SK-N-SH (cell line): Measurements from ENCODE around the gene MGLL. TPM values are rescaled to one million over a fixed set of nuclear protein-coding genes. Genes with fewer than 3 reads are reported as not detected.
A peak's percentile ranks its signal among the peaks of the same experiment; 100 is the strongest.

Experiments
- CTCF ChIA-PET: fragments of 300-600, 350-600 bp; formaldehyde crosslinking; extraction: SDS; loops from one replicate; lab custom pipeline; 2021; lab: Yijun Ruan, JAX
- POLR2A ChIA-PET: fragments of 350-600 bp; sonication (Branson Sonifier 250); formaldehyde crosslinking; extraction: SDS; loops from one replicate; lab custom pipeline; 2020; ENCODE audit warnings: antibody characterized with exemption, inconsistent platforms; lab: Yijun Ruan, JAX
- DNase-seq: peaks from one replicate; pipeline ENCODE4 v3.0.0; 2012
- H2AFZ ChIP-seq: fragments of 200-600 bp; sonication (generic); 2 replicates; pipeline ENCODE4 v1.8.1; 2016; ENCODE audit warnings: antibody characterized with exemption, mild to moderate bottlenecking, low read depth
- H3F3A ChIP-seq: fragments of 200-600 bp; sonication (generic); replicated peaks from 2 replicates; pipeline ENCODE3; 2016; ENCODE audit warnings: antibody characterized with exemption, mild to moderate bottlenecking; ENCODE audit not compliant: insufficient read depth
- H3K27ac ChIP-seq, 2 experiments: fragments of 200-500 bp in 1 of 2; fragments of 200-600 bp in 1 of 2; sonication (Bioruptor generic) in 1 of 2; sonication (generic), shearing (Covaris generic) in 1 of 2; 2 replicates each; pipeline versions ENCODE4 v1.5.1 to v1.6.1; 2014 to 2016; ENCODE audit warnings: low read depth in 2 of 2, inconsistent platforms in 1 of 2, low read length in 1 of 2, mild to moderate bottlenecking in 1 of 2, mixed read lengths in 1 of 2
- H3K27me3 ChIP-seq: fragments of 200-600 bp; sonication (generic), shearing (Covaris generic); 2 replicates; pipeline ENCODE4 v1.6.1; 2016; ENCODE audit warnings: mixed run types; ENCODE audit not compliant: insufficient read depth
- H3K36me3 ChIP-seq, 2 experiments: fragments of 200-500 bp in 1 of 2; fragments of 200-600 bp in 1 of 2; sonication (Bioruptor generic) in 1 of 2; sonication (generic) in 1 of 2; replicated peaks in 1 of 2; 2 replicates each; pipeline versions ENCODE3 to v1.5.1; 2014 to 2016; ENCODE audit warnings: low read length in 1 of 2, mild to moderate bottlenecking in 1 of 2; ENCODE audit not compliant: insufficient read depth in 2 of 2, control insufficient read depth in 1 of 2
- H3K4me1 ChIP-seq, 2 experiments: fragments of 200-500 bp in 1 of 2; fragments of 200-600 bp in 1 of 2; sonication (Bioruptor generic) in 1 of 2; sonication (generic), shearing (Covaris generic) in 1 of 2; 2 replicates each; pipeline versions ENCODE4 v1.5.1 to v1.6.1; 2014 to 2016; ENCODE audit warnings: low read depth in 1 of 2, low read length in 1 of 2, mixed run types in 1 of 2; ENCODE audit not compliant: insufficient read depth in 2 of 2, control insufficient read depth in 1 of 2
- H3K4me2 ChIP-seq: fragments of 200-600 bp; sonication (generic), shearing (Covaris generic); 2 replicates; pipeline ENCODE4 v1.6.1; 2017; ENCODE audit warnings: mixed run types
- H3K4me3 ChIP-seq, 2 experiments: fragments of 200-500 bp in 1 of 2; fragments of 200-600 bp in 1 of 2; sonication (Bioruptor generic) in 1 of 2; sonication (generic), shearing (Covaris generic) in 1 of 2; 2 replicates each; pipeline versions ENCODE4 v1.5.1 to v1.8.1; 2014 to 2016; ENCODE audit warnings: low read depth in 2 of 2, inconsistent platforms in 1 of 2, low read length in 1 of 2, mild to moderate bottlenecking in 1 of 2, mixed read lengths in 1 of 2, moderate library complexity in 1 of 2
- H3K79me2 ChIP-seq: fragments of 200-600 bp; sonication (generic); 2 replicates; pipeline ENCODE4 v1.8.1; 2017; ENCODE audit warnings: mild to moderate bottlenecking; ENCODE audit not compliant: insufficient read depth
- H3K9ac ChIP-seq: fragments of 200-600 bp; sonication (generic); 2 replicates; pipeline ENCODE4 v1.6.1; 2017; ENCODE audit warnings: mixed run types
- H3K9me2 ChIP-seq: fragments of 200-600 bp; sonication (generic); 2 replicates; pipeline ENCODE4 v1.6.1; 2017; ENCODE audit warnings: mixed run types
- H3K9me3 ChIP-seq: fragments of 200-600 bp; sonication (generic); 2 replicates; pipeline ENCODE4 v1.6.1; 2017; ENCODE audit warnings: mixed run types, mild to moderate bottlenecking, moderate library complexity
- H4K20me1 ChIP-seq: fragments of 200-600 bp; sonication (generic); 2 replicates; pipeline ENCODE4 v1.6.1; 2017; ENCODE audit warnings: mild to moderate bottlenecking, mixed run types; ENCODE audit not compliant: insufficient read depth
- JUND ChIP-seq: IDR thresholded peaks from 2 replicates; pipeline ENCODE4 v1.4.0; 2012
- NFIC ChIP-seq: IDR thresholded peaks from 2 replicates; pipeline ENCODE4 v1.4.0; 2012; ENCODE audit warnings: borderline replicate concordance
- NRF1 ChIP-seq: IDR thresholded peaks from 2 replicates; pipeline ENCODE4 v1.6.1; 2012; ENCODE audit warnings: low read depth, mild to moderate bottlenecking, low read length
- POLR2AphosphoS5 ChIP-seq: IDR thresholded peaks from 2 replicates; pipeline ENCODE4 v1.6.1; 2012; ENCODE audit warnings: low read depth, low read length
- RXRA ChIP-seq: IDR thresholded peaks from 2 replicates; pipeline ENCODE4 v1.4.0; 2012; ENCODE audit warnings: low read depth, mild to moderate bottlenecking, borderline replicate concordance
- TAF1 ChIP-seq: IDR thresholded peaks from 2 replicates; pipeline ENCODE4 v1.6.1; 2012; ENCODE audit warnings: low read depth, mild to moderate bottlenecking, low read length, moderate library complexity, borderline replicate concordance
- TCF12 ChIP-seq: IDR thresholded peaks from 2 replicates; pipeline ENCODE4 v1.4.0; 2012
- TEAD4 ChIP-seq: IDR thresholded peaks from 2 replicates; pipeline ENCODE4 v1.4.0; 2012; ENCODE audit warnings: mild to moderate bottlenecking, borderline replicate concordance; ENCODE audit not compliant: insufficient read depth
- YY1 ChIP-seq: IDR thresholded peaks from 2 replicates; pipeline ENCODE4 v1.4.0; 2012; ENCODE audit warnings: low read depth, mild to moderate bottlenecking
- WGBS: methylation state at CpG from one replicate; pipeline ENCODE4 v1.1.6; 2017; ENCODE audit warnings: low lambda C conversion rate; 5-methylcytosine and 5-hydroxymethylcytosine counted together
- polyA plus RNA-seq, 3 experiments: library from polyadenylated mRNA; depleted of rRNA; stranded (reverse); fragments of >200 nt; gene quantifications; 2 replicates each; pipeline ENCODE4 v1.2.3, GENCODE V29; 2012
- TF ChIP-seq, protein P1 (sequence below): IDR thresholded peaks from 2 replicates; pipeline ENCODE4 v1.6.1; 2012; ENCODE audit warnings: mild to moderate bottlenecking, low read depth, low read length, moderate library complexity
- TF ChIP-seq, protein P2 (sequence below): IDR thresholded peaks from 2 replicates; pipeline ENCODE4 v1.4.0; 2012; ENCODE audit warnings: low read depth, borderline replicate concordance
- TF ChIP-seq, protein P3 (sequence below): fragments of 150-350 bp; IDR thresholded peaks from 2 replicates; pipeline ENCODE4 v1.6.1; 2017; ENCODE audit warnings: antibody characterized with exemption, low read length, low read depth, borderline replicate concordance
- TF ChIP-seq, protein P4 (sequence below): fragments of 150-350 bp; IDR thresholded peaks from 2 replicates; pipeline ENCODE4 v1.6.1; 2016; ENCODE audit warnings: mild to moderate bottlenecking, low read depth, low read length
- TF ChIP-seq, protein P5 (sequence below): IDR thresholded peaks from 2 replicates; pipeline ENCODE4 v1.4.0; 2012; ENCODE audit warnings: low read depth, borderline replicate concordance
- TF ChIP-seq, protein P6 (sequence below): IDR thresholded peaks from 2 replicates; pipeline ENCODE4 v1.4.0; 2012; ENCODE audit warnings: low read depth

MGLL gene
- polyA plus RNA-seq, 1 of the 3 experiments (the other 2 are of a cell fraction): 2.2 TPM

DNA sequence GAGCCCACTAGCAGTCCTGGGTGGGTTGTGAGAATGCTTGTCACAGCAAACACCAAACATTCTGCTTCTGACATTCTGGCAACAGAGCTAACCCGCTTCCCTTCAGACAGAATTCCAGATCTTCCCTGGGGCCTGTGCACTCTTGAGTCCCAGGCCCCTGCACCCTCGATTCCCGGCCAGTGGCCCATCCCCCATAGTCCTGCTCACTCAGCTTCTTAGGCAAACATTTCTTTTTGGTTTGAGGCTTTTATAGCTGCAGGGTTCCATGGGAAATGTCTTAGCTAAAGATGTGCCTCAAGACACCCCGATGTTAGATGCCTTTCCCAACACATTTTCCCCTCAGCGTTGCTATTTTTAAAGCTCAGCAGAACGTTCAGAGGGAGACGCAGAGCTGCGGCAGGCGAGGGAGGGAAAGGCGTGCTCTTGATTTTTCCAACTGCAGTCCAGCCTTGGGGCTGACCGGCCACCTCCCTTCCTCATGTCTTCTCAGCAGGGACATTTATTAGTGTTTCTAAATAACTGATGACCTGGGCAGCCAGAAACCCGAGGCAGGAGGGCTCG lies 114.4 kb downstream of the MGLL start (continued):
- TF ChIP-seq, protein P1, sequence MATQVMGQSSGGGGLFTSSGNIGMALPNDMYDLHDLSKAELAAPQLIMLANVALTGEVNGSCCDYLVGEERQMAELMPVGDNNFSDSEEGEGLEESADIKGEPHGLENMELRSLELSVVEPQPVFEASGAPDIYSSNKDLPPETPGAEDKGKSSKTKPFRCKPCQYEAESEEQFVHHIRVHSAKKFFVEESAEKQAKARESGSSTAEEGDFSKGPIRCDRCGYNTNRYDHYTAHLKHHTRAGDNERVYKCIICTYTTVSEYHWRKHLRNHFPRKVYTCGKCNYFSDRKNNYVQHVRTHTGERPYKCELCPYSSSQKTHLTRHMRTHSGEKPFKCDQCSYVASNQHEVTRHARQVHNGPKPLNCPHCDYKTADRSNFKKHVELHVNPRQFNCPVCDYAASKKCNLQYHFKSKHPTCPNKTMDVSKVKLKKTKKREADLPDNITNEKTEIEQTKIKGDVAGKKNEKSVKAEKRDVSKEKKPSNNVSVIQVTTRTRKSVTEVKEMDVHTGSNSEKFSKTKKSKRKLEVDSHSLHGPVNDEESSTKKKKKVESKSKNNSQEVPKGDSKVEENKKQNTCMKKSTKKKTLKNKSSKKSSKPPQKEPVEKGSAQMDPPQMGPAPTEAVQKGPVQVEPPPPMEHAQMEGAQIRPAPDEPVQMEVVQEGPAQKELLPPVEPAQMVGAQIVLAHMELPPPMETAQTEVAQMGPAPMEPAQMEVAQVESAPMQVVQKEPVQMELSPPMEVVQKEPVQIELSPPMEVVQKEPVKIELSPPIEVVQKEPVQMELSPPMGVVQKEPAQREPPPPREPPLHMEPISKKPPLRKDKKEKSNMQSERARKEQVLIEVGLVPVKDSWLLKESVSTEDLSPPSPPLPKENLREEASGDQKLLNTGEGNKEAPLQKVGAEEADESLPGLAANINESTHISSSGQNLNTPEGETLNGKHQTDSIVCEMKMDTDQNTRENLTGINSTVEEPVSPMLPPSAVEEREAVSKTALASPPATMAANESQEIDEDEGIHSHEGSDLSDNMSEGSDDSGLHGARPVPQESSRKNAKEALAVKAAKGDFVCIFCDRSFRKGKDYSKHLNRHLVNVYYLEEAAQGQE: no peak
- TF ChIP-seq, protein P2, sequence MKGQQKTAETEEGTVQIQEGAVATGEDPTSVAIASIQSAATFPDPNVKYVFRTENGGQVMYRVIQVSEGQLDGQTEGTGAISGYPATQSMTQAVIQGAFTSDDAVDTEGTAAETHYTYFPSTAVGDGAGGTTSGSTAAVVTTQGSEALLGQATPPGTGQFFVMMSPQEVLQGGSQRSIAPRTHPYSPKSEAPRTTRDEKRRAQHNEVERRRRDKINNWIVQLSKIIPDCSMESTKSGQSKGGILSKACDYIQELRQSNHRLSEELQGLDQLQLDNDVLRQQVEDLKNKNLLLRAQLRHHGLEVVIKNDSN: no peak
- TF ChIP-seq POLR2AphosphoS5: no peak
- TF ChIP-seq, protein P3, sequence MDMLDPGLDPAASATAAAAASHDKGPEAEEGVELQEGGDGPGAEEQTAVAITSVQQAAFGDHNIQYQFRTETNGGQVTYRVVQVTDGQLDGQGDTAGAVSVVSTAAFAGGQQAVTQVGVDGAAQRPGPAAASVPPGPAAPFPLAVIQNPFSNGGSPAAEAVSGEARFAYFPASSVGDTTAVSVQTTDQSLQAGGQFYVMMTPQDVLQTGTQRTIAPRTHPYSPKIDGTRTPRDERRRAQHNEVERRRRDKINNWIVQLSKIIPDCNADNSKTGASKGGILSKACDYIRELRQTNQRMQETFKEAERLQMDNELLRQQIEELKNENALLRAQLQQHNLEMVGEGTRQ: no peak
- no peak for TF ChIP-seq TAF1
- TF ChIP-seq, protein P4, sequence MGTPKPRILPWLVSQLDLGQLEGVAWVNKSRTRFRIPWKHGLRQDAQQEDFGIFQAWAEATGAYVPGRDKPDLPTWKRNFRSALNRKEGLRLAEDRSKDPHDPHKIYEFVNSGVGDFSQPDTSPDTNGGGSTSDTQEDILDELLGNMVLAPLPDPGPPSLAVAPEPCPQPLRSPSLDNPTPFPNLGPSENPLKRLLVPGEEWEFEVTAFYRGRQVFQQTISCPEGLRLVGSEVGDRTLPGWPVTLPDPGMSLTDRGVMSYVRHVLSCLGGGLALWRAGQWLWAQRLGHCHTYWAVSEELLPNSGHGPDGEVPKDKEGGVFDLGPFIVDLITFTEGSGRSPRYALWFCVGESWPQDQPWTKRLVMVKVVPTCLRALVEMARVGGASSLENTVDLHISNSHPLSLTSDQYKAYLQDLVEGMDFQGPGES: no peak
- TF ChIP-seq, all 33 proteins: peak for 0

DNA sequence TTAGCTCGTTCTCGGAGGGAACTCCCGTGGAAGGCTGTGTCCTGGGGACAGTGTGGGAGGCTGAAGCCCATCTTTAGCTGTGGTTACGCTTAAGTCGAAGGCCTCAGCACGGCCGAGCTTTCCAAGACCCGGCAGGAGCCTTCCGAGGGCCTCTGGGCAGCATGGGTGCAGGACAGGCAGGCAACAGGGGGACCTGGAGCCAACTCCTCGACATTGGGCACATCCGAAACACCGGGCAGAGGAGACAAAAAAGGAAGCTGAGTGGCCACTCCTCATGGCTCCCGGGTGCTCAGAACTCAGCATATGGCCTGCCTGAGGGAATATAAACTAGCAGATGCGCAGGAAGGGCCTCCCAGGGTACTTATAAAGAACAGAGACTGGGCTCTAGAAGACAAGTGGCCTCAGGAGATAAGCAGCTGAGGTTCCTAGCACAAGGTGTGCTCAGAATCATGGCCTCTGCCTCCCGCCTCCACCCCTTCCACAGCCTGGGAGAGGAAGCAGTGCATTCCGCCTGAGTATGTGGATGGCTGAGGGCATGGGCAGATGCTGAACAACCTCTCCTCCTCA lies 115.4 kb downstream of the MGLL start:
- no peaks in the 10 kb centered on the region for H3K9me3 ChIP-seq
- no peaks in the 10 kb centered on the region for H4K20me1 ChIP-seq
- H3K27ac ChIP-seq: peak overlapping the region in 1 of 2 experiments; percentile 60; a peak in 1 of 4 replicates
- no peak overlapping the region for H2AFZ ChIP-seq
- no peak for DNase-seq
- H3K9ac ChIP-seq: no peak overlapping the region
- TF ChIP-seq, protein P2: no peak
- no peak for TF ChIP-seq TAF1
- TF ChIP-seq TEAD4: no peak
- no peak for TF ChIP-seq POLR2AphosphoS5
- TF ChIP-seq NRF1: no peak
- TF ChIP-seq JUND: no peak
- TF ChIP-seq, protein P5, sequence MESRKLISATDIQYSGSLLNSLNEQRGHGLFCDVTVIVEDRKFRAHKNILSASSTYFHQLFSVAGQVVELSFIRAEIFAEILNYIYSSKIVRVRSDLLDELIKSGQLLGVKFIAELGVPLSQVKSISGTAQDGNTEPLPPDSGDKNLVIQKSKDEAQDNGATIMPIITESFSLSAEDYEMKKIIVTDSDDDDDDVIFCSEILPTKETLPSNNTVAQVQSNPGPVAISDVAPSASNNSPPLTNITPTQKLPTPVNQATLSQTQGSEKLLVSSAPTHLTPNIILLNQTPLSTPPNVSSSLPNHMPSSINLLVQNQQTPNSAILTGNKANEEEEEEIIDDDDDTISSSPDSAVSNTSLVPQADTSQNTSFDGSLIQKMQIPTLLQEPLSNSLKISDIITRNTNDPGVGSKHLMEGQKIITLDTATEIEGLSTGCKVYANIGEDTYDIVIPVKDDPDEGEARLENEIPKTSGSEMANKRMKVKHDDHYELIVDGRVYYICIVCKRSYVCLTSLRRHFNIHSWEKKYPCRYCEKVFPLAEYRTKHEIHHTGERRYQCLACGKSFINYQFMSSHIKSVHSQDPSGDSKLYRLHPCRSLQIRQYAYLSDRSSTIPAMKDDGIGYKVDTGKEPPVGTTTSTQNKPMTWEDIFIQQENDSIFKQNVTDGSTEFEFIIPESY: no peak
- TF ChIP-seq NFIC: no peak
- no peak for TF ChIP-seq RXRA
- TF ChIP-seq, protein P3: no peak
- no peak for TF ChIP-seq TCF12
- no peak for TF ChIP-seq YY1
- TF ChIP-seq, protein P6, sequence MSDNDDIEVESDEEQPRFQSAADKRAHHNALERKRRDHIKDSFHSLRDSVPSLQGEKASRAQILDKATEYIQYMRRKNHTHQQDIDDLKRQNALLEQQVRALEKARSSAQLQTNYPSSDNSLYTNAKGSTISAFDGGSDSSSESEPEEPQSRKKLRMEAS: no peak
- WGBS: 81% methylated on average over 16 of the region's 16 CpGs
- H3K27me3 ChIP-seq: no peaks in the 10 kb centered on the region
- CTCF ChIA-PET: interaction anchor here (0.7 to 2.0 kb wide), 6 partner anchors 8 to 55 kb away, joined by 3 to 6 read pairs (median 3); no protein-coding TSS in a partner anchor
- no peak overlapping the region for H3K4me2 ChIP-seq
- no peaks in the 10 kb centered on the region for H3F3A ChIP-seq
- H3K36me3 ChIP-seq: no peaks in the 10 kb centered on the region
- H3K4me3 ChIP-seq: no peak overlapping the region
- H3K79me2 ChIP-seq: no peaks in the 10 kb centered on the region
- no peaks in the 10 kb centered on the region for H3K9me2 ChIP-seq
- H3K4me1 ChIP-seq: peaks cover 0 to 37% of the 10 kb centered on the region in 2 experiments; a peak in 1 of 4 replicates
- POLR2A ChIA-PET: interaction anchor here (0.8 to 0.9 kb wide), 2 partner anchors 10 kb away, joined by 3 read pairs; no protein-coding TSS in a partner anchor
